ENCODE measurements around the gene ST7L.

The ST7L gene

DNA sequence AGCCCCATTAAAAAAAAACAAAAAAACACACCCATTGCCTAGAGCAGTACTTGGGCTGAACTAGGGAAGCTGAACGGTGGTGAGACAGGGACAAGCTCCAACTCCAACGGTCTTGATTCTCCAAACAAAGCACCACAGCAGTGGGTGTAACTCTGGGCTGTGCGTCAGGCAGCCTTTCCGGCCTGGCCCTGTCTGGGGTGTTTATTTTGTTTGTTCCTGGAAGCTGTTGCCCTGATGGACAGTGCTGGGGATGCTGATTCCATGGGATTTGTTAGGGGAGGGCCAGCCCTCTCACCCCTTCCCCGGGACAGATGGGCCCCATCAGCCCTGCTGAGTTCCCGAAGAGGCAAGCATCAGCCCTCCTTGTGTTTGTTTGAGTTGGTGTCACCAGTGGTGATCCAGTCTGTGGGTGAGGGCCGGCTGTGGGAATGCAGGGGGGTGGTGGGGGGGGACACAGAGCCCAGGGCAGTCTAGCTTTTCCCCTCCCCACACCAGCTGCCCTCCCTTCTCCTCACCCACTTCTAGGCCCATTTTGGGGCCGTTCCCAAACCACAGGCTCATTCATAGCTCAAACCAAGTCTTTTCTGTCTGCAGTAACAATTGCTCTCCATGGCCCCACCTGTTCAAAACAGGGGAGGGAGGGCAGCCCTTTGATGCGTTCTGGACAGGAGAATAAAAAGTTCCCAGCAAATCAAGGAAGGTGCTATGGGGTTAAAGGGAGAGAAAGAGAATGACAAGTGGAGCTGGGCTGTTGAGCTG, 105.7 kb downstream of the ST7L start:
- DNase-seq = no peak

DNA sequence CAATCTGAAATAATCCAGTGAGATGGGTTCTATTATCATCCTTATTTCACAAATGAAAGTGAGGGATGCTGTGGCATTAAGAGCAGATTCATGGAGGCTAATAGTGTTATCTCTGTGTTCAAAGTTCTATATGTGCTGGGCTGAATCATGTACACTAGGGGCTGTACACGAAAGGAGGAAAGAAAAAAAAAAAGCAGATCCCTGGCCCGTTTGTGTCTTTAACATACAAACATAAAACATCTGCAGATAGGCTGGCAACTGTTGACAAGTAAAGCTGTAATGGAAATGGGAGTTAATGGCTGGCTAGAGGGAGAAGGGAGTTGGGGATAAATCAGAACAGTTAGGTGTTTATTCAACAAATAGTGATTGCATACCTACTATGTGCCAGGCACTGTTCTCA, 107.0 kb downstream of the ST7L start:
- DNase-seq = no peak

DNA sequence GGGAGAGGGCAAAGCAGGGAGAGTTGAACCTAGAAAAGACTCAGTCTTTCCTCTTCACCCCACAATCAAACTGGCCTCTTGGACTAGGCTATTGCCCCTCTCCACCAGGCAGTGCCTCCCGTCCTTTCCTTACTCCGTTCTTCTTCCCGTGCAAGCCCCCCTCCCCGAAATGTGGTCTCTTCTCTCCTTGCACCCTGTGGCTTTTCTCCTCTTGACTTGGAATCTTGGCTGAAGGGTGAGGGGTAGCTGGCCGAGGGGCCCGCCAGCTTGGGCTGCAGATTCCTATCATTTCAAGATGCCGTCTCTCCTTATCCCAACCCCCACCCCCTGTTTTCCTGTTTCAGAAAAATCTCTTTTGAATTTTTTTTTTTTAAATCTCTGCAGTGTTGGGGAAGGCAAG, 108.6 kb downstream of the ST7L start:
- DNase-seq = no peak

DNA sequence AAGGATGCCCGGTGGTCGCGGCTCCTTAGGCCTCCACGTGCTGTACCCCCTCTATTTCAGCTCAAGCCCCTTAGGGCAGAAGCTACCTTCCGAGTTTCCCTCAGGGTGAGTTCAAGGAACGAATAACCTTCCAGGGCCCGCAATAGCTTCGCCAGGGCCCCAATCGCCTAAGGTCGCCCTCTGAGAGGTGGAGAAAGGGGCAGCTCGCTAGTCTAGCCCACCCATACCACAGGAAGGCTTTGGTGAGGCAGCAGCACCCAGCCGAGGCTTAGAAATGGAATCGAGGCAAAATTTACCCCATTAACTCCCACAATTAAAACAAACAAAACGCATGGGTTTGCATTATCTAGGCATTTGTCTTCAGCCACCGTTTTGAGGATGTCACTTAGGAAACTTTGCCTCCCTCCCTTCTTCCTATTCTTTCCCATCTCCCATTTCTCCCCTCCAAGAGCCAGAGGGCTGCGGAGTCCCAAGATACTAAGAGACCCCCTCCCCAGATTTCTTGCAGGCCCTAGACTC, 109.2 kb downstream of the ST7L start:
- DNase-seq = no peak

DNA sequence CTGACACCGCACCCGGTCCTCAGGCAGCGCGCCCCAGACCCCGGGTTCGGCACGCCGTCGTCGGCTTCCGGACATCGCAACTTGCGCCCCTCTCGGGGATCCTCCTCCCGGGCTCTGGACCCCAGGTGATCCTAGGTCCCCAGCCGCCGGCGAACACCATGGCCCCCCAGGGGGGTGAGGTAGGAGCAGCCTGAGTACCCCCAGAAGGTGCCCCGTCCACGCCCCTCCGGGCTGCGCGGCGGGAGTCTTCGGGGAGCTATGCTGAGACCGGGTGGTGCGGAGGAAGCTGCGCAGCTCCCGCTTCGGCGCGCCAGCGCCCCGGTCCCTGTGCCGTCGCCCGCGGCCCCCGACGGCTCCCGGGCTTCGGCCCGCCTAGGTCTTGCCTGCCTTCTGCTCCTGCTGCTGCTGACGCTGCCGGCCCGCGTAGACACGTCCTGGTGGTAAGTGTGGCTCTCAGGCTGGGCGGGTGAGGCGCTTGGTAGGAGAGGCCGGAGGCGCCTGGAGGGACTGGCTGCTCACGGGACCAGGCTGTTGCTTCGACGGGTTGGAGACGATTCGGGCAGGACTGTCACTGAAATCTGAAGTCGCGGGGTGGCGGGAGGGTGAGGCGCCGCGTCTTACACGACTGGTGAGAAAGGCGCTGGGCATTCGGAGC, 109.8 kb downstream of the ST7L start:
- peak in 3 of 4 experiments; percentile 19 to 37 (median 22) for DNase-seq

DNA sequence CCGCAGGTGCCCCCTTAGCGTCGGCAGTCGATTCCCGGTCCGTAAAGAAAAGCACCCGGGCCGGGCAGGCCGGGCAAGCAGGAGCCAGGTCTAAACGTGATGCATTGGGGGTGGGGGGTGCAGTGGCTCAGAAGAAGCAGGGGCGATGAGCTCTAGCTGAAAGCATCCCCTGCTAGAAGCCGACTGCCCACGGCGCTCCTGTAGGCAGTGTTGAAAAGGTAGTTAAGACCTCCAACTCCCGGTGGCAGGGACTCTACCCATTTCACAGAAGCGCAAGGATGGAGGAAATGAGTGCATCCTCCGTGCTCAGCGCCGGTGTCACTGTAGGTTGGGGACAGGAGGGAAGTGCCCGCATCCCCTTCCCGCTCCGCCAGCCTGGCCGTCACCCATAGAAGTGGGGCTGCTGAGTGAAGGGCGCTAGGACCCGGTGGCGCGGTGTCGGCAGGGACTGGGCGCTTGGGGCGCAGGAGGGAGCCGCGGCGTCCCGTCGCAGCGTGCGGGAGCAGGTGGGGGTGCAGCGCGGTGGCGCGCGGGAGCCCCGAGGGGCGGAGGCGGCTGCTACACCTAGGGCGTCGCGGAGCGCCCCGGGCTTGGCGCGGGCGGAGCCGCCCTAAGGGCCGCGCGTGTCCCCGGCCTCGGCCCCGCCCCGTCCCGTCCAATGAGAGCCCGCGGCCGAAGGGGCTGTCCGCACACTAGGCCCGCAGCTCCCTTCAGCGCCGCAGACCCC, 110.5 kb downstream of the ST7L start, which contains the start of gene WNT2B:
Gene WNT2B (plus strand): TSS at position 688 of the 727 bp plus-strand sequence. CDS start 298 bp downstream, outside the sequence.
- peak; percentile 24 to 57 (median 38) for DNase-seq

DNA sequence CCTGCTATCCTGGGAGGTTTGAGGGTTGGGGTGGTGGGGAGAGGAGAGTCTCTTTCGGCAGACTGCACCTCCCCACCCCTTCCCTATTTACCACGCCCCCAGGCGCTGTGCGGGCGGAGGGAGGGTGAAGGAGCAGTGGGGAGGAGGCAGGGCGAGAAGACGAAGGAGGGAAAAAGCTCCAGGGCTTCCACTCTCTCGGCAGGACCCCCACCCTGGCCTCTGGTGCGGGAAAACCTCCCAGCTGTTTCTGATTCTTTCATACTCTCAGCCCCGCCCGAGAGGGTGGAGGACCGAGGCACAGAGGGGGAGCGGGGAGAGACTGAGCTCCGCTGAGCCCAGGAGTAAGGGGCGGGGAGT, 111.0 kb downstream of the ST7L start:
- peak in 2 of 4 experiments; percentile 29 to 52 for DNase-seq

DNA sequence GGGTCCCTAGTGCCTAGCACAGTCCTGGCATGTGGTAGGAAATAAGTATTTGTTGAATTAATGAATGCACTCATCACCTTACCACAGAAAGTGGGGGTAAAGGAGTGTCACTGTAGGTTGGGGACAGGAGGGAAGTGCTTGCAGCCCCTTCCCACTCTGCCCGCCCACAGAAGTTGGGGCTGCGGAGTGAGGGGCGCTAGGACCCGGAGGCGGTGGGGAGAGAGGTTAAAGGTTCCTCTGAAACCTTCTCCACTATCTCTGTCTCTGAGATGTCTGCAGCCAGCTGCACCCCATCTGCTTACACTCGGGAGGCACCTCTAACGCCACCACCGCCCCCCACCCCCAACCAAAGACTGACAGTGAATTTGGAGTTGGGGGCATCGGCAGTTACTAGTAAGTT, 111.6 kb downstream of the ST7L start:
- DNase-seq = no peak

DNA sequence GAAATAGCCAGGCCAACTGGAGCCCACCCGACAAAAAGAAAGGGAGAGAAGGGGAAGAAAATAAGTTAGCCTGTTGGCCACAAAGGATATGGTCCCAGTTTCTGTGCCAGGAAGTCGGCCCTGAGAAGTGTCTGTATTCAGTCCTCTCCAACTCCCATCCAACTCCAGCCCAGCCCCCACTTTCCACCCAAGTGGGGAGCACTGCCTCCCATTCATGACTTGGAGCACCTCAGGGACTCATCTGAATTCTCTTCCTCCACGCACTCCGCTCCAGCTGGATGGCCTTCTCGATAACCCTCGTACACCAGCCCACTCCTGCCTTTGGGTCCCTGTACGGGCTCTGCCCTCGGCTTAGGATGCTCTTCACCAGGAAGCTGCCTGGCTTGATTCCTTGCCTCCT, 112.2 kb downstream of the ST7L start:
- no peak for DNase-seq

DNA sequence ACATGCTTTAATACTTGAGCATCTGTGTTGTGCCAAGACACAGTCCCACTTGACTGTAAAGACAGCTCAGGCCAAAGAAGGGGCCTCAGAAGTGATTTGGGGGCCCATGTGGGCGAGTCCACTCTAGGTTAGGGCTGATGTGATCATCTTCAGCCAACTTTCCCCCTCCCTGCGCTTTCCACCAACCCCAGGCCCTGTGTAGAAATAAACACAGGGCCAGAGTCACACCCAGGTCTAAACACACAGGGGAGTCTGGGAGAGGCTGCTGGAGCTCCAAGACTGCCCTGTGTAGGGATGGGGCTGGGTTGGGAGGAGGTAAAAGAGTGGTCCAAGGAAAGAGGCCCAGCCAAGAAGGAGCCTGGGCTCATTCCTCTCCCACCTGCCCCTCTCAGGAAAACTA, 112.6 kb downstream of the ST7L start:
- no peak for DNase-seq

DNA sequence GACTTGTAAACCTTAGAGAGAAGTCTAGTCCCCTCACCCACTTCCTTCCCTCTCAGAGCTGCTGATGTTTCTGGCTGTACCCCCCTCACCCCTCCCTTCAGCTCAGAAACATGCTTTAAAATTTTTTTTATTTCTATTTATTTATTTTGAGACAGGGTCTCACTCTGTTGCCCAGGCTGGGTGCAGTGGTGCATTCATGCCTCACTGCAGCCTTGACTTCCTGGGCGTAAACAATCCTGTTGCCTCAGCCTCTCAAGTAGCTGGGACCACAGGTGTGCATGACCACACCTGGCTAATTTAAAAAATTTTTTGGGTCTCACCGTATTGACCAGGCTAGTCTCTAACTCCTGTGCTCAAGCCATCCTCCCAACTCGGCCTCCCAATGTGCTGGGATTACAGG, 113.1 kb downstream of the ST7L start:
- no peak for DNase-seq

DNA sequence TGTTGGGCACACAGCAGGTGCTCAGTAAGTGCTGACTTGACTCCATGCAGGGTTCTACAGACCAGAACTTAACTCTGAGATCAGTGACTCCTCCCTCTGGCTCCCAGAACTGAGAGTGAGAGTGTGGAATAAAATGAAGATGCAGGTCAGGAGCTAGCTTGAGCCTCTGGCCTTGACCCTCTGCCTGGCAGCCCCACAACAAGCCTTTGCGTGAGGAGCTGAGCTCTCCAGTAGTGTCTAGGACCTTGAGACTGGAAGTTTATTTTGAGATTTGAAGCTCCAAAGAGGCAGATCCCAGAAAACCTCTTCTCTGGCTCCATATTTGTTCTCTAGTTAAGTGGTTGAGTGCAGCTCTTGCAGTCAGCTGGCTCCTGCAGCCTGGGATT, 113.5 kb downstream of the ST7L start:
- no peak for DNase-seq

DNA sequence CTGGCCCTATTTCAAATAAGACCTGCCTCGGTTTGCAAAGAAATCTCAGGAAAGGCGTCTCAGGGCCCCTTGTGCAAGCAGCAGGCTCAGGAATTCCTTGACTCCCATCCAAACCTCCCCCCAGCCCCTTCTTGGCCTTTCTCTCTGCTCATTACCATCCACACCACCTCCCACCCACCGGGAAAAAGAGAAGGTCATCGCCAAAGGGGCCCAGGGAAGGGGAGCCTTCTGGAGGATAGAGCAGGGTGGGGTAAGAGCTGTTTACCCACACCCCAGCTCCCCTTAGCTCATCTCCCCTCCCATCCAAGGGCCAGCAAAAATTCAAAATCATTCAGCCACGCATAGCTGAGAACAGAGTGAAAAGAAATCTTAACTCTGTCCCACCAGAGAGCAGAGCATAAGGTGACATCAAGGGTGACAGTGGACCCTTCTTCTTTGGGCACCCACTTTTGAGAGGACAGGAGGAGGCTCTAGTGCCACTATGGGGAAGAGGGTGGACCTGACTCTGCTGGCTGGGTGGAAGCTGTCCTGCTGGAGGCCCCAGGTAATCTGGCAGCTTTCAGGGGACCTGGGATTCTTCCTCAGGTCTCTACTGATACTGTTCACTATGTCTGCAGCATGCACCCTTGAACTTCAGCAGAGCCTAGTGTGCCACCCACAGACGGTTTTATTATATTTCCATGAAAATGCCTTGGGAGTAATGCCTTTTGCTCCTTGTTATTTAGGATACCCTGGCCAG, 114.1 kb downstream of the ST7L start:
- DNase-seq = no peak

DNA sequence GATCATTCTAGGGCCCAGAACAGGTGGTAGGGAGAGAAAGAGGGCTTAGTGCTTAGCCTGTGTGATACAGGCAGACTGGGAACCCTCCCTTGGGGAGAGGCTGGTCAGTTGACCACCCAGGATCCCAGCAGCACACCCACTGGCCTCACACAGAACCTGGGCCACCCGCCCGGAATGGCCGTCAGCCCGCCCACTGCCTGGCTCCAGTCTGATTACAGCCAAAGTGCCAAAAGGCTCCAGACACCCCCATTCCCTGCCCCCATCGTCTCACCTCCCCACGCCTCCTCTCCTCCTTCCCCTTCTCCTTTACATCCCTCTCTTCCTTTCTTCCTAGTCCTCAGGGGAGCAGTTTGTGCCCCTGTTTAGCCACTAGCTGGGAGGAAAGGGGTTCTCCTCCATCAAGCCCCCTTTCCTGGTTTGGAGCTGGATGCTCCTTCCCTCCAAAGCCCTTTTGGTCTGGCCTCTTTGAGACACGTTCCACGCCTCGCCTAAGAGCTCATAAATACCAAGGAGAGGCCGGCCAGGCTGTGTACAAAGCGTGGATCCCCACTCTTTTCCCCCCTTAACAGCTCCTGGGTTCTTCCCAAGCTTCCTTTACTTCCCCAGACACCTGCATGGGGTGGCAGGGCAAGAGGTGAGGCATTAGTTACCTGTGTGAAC, 114.8 kb downstream of the ST7L start:
- no peak for DNase-seq

DNA sequence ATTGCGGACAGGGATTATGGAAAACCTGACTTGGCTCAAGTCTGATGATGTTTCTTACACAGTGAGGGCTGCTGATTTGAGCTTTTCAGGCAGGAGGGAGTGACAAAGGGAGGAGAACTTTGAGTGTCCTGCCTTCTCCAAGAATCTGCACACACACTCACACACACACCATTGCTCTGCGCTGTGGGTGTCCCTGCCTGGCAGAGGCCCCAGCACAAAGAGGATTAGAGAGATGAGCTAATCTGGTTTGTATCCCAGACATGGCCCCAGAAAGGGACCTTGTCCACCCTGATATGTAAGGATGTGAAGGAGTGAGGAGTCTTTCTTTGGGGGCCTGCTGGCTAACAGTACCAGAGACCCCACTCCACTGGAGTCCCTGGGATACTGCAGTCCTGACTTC, 116.1 kb downstream of the ST7L start:
- no peak for DNase-seq

DNA sequence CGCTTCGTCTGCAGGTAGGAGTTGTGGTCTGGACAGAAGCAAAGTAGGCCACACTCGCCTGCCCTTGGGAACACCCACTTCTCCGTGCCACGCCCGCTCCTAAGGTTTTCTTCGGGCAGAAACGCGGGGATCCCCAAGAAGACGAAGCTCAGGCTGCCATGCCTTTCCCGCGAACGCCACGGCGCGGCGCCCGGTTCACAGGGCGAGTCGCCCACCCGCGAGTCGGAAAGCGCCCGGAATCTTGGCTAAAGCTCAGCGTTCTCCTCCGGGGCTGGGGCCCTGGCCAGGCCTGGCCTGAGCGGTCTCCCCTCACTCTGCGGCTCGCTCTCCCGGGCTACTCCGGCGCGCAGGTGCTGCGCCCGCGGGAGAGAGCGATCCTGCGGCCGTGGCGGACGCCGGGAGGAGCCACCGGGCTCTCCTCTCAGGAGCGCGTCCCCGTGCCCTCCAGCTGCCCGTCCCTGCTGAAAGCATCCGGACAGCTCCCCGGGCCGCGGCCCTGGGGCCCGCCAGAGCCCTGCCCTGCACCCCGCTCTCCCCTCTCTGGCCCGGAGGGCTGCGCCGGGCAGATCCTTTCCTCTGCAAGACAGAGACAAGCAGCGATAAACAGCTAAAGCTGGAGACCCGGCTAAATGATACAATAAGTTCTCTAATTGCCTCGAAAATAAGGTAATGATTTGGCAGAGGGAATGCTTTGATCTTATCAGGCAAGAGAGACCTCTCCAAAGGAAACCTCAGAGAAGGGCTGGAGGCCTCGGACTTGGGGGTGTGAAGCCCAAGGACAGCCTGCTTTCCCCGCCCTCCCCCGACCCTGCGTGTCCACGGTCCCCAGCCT, 116.9 kb downstream of the ST7L start:
- DNase-seq = peak; percentile 70 to 87 (median 77)

DNA sequence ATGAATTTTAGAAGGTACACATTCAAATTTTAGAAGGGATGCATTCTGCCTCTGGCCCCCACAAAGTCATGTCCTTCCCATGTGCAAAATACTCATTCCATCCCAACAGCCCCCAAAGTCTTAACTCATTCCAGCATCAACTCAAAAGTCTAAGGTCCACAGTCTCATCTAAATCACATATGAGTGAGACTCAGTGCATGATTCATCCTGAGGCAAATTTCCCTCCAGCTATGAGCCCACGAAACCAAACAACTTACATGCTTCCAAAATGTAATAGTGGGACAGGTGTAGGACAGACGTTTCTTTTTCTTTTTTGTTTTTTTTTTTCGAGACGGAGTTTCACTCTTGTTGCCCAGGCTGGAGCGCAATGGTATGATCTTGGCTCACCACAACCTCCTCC, 122.7 kb downstream of the ST7L start:
- no peak for DNase-seq

DNA sequence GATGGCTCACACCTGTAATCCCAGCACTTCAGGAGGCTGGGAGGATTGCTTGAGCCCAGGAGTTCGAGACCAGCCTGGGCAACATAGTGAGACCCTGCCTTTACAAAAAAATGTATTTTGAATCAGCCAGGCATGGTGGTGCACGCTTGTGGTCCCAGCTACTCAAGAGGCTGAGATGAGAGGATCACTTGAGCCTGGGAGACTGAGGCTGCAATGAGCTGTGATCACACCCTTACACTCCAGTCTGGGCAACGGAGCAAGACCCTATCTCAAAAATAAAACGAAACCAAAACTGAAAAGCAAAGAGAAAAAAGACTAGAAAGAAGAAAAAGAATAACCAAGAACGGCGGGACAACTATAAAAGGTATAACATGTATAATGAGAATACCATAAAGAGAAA, 125.6 kb downstream of the ST7L start:
- DNase-seq = no peak

DNA sequence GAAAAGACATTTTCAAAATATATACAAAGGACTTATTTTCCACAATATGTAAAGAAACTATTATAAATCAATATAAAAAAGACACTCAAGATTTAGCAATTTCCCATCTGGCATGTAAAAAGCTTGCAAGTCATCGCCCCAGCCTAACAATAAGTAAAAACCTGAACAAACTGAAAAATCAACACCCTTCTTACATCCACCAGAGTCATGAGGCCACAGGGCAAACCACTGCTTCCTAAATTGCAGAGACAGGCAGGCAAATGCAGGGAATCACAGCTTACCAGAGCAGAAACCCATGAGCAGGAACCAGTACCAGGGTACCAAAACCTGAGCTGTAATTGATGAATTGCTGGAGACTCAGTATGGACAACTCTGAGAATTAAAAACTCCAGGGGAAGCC, 126.9 kb downstream of the ST7L start:
- peak in 1 of 4 experiments; percentile 10 for DNase-seq

DNA sequence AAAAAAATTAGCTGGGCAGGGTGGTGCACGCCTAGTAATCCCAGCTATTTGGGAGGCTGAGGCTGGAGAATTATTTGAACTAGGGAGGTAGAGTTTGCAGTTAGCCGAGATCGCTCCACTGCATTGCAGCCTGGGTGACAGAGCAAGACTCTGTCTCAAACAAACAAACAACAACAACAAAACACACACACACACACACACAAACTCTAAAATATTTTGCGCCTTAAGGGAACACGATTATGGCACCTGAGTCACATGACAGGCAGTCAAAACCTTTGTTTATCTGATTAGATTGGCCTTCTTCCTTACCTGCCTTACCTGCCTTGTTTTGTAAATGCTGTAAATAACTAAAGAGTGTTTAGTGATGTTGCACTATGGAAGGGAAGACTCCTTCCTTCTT, 130.8 kb downstream of the ST7L start:
- no peak for DNase-seq

DNA sequence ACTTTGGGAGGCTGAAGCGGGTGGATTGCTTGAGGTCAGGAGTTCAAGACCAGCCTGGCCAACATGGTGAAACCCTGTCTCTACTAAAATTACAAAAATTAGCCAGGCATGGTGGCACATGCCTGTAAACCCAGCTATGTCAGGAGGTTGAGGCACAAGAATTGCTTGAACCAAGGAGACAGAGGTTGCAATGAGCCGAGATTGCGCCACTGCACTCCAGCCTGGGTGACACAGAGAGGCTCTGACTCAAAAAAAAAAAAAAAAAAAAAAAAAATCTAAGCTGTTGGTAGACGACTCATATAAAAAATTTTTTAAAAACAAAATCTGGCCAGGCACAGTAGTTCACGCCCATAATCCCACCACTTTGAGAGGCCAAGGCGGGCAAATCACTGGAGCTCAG, 131.3 kb downstream of the ST7L start:
- peak in 1 of 4 experiments; percentile 21 for DNase-seq

Measured in suppressor macrophage (primary cell).